SU-DHL-6 (cell line): Measurements from ENCODE around the gene ABCC10.
"Not testable (repeated sequence)": the region's sequence is repeated elsewhere in the genome, so short reads cannot be mapped to it uniquely, and the experiment has no call there.

Source experiments
- H2AFZ ChIP-seq: fragments of 200-600 bp; sonication (generic); 2 replicates; pipeline ENCODE4 v1.6.1; 2014; ENCODE audit warnings: low read depth, mild to moderate bottlenecking, moderate library complexity, mixed read lengths, antibody characterized with exemption, low read length; ENCODE audit not compliant: severe bottlenecking
- H3F3A ChIP-seq: fragments of 200-600 bp; shearing (Covaris generic); 2 replicates; pipeline ENCODE4 v1.6.0; 2016; ENCODE audit warnings: antibody characterized with exemption, mild to moderate bottlenecking; ENCODE audit not compliant: insufficient read depth
- H3K27ac ChIP-seq: fragments of 200-600 bp; sonication (generic); 2 replicates; pipeline ENCODE4 v1.5.1; 2016; ENCODE audit warnings: low read depth, mild to moderate bottlenecking, low read length, moderate library complexity, mixed read lengths
- H3K27me3 ChIP-seq: fragments of 200-600 bp; sonication (generic), shearing (Covaris generic); 2 replicates; pipeline ENCODE4 v1.6.0; 2014; ENCODE audit warnings: mild to moderate bottlenecking, low read length
- H3K36me3 ChIP-seq: fragments of 200-600 bp; sonication (generic); 2 replicates; pipeline ENCODE4 v1.6.1; 2014; ENCODE audit warnings: mild to moderate bottlenecking, low read length, mixed read lengths
- H3K4me2 ChIP-seq: fragments of 300-600, 200-600 bp; shearing (Covaris generic), sonication (generic); 2 replicates; pipeline ENCODE4 v1.6.0; 2014; ENCODE audit warnings: low read length, low read depth, mild to moderate bottlenecking; ENCODE audit not compliant: poor library complexity, severe bottlenecking
- H3K4me3 ChIP-seq: fragments of 200-600 bp; sonication (generic); 2 replicates; pipeline ENCODE4 v1.5.1; 2014; ENCODE audit warnings: antibody characterized with exemption, low read length, mild to moderate bottlenecking, mixed read lengths; ENCODE audit not compliant: insufficient read depth, poor library complexity, severe bottlenecking
- H3K79me2 ChIP-seq: fragments of 200-600 bp; sonication (generic); 2 replicates; pipeline ENCODE4 v1.6.1; 2014; ENCODE audit warnings: mild to moderate bottlenecking, low read length, moderate library complexity; ENCODE audit not compliant: insufficient read depth
- H3K9ac ChIP-seq: fragments of 200-600 bp; sonication (generic); 2 replicates; pipeline ENCODE4 v1.7.0; 2014; ENCODE audit warnings: mild to moderate bottlenecking, low read length
- H3K9me2 ChIP-seq: fragments of 200-600 bp; sonication (generic); replicated peaks from 2 replicates; pipeline ENCODE4 v1.6.1; 2014; ENCODE audit warnings: low read length; ENCODE audit not compliant: insufficient read depth
- H3K9me3 ChIP-seq: fragments of 200-600 bp; sonication (generic); 2 replicates; pipeline ENCODE4 v1.6.1; 2014; ENCODE audit warnings: low read length, mixed read lengths; ENCODE audit not compliant: insufficient read depth
- H4K20me1 ChIP-seq: fragments of 200-600 bp; sonication (generic); 2 replicates; pipeline ENCODE4 v1.6.1; 2014; ENCODE audit warnings: low read depth, mild to moderate bottlenecking, antibody characterized with exemption, low read length, moderate library complexity, mixed read lengths
- CTCF ChIP-seq: fragments of 200-600 bp; sonication (generic); IDR thresholded peaks from one replicate; pipeline ENCODE4 v1.5.1; 2017; ENCODE audit warnings: antibody characterized with exemption, mild to moderate bottlenecking, low read length, moderate library complexity; ENCODE audit not compliant: insufficient read depth, poor library complexity, severe bottlenecking
- EZH2phosphoT487 ChIP-seq: fragments of 200-600 bp; sonication (generic), shearing (Covaris generic); conservative IDR thresholded peaks from 2 replicates; pipeline ENCODE4 v1.6.1; 2018; ENCODE audit warnings: mild to moderate bottlenecking, antibody characterized with exemption, low read length, moderate library complexity, mixed read lengths

Gene ABCC10

GRCh38 chr6:43465948-43466347, 38.6 kb downstream of the ABCC10 start:
- no peaks in the 10 kb centered on the region for H3K27me3 ChIP-seq
- H3K79me2 ChIP-seq, result no peaks in the 10 kb centered on the region
- TF ChIP-seq CTCF (no peak), EZH2phosphoT487 (no peak)
- no peaks in the 10 kb centered on the region for H3K9me3 ChIP-seq
- H3K4me2 ChIP-seq, result no peak overlapping the region
- H2AFZ ChIP-seq, result no peak overlapping the region
- no peaks in the 10 kb centered on the region for H4K20me1 ChIP-seq
- no peak overlapping the region for H3K27ac ChIP-seq
- H3K36me3 ChIP-seq, result no peaks in the 10 kb centered on the region
- no peak overlapping the region for H3K9ac ChIP-seq
- H3K9me2 ChIP-seq, result no peaks in the 10 kb centered on the region
- no peak overlapping the region for H3K4me3 ChIP-seq
- H3F3A ChIP-seq, result no peaks in the 10 kb centered on the region

GRCh38 chr6:43467265-43467664, 39.9 kb downstream of the ABCC10 start:
- not testable (repeated sequence) for H2AFZ ChIP-seq, H3F3A ChIP-seq, H3K9me3 ChIP-seq, H3K9ac ChIP-seq, H3K79me2 ChIP-seq, H3K36me3 ChIP-seq, H4K20me1 ChIP-seq, H3K4me3 ChIP-seq, H3K27ac ChIP-seq, H3K27me3 ChIP-seq, H3K9me2 ChIP-seq, H3K4me2 ChIP-seq

- no peak overlapping the region for H3K9ac ChIP-seq
- no peaks in the 10 kb centered on the region for H3K27me3 ChIP-seq
- no peak overlapping the region for H3K4me3 ChIP-seq
- no peaks in the 10 kb centered on the region for H3K79me2 ChIP-seq
- H4K20me1 ChIP-seq, result no peaks in the 10 kb centered on the region
- H3F3A ChIP-seq, result no peaks in the 10 kb centered on the region
- no peak overlapping the region for H2AFZ ChIP-seq
- H3K9me2 ChIP-seq, result no peaks in the 10 kb centered on the region
- H3K27ac ChIP-seq, result no peak overlapping the region
- H3K4me2 ChIP-seq, result no peak overlapping the region
- H3K9me3 ChIP-seq, result no peaks in the 10 kb centered on the region
- TF ChIP-seq EZH2phosphoT487 (no peak), CTCF (no peak)
- H3K36me3 ChIP-seq, result no peaks in the 10 kb centered on the region
Measured at GRCh38 chr6:43467752-43468151, 40.4 kb downstream of the ABCC10 start.

- no peak overlapping the region for H2AFZ ChIP-seq
- H3K27me3 ChIP-seq, result no peaks in the 10 kb centered on the region
- no peaks in the 10 kb centered on the region for H3K79me2 ChIP-seq
- no peaks in the 10 kb centered on the region for H3K9me3 ChIP-seq
- no peak overlapping the region for H3K4me3 ChIP-seq
- no peaks in the 10 kb centered on the region for H3K9me2 ChIP-seq
- no peak overlapping the region for H3K4me2 ChIP-seq
- H4K20me1 ChIP-seq, result no peaks in the 10 kb centered on the region
- no peaks in the 10 kb centered on the region for H3K36me3 ChIP-seq
- H3K27ac ChIP-seq, result no peak overlapping the region
- no peak for TF ChIP-seq CTCF
- TF ChIP-seq EZH2phosphoT487, result no peak
- no peaks in the 10 kb centered on the region for H3F3A ChIP-seq
- H3K9ac ChIP-seq, result no peak overlapping the region
Measured at GRCh38 chr6:43468240-43468639, 40.9 kb downstream of the ABCC10 start.
